Activated CD4-positive, alpha-beta T cell treated with anti-CD3 and anti-CD28 coated beads, Interleukin-2, amount 50 U/mL, for 1 hour (primary cell): ENCODE measurements around the gene EPB41L4B.

Experiments used
- DNase-seq: peaks from one replicate; pipeline ENCODE4 v3.0.0-alpha.2; 2020

EPB41L4B gene

GRCh38 chr9:109192732-109193361 is 128.0 kb downstream of the EPB41L4B start:
- no peak for DNase-seq

GRCh38 chr9:109191746-109192145 is 129.1 kb downstream of the EPB41L4B start:
- DNase-seq, result no peak

GRCh38 chr9:109190151-109190550 is 130.7 kb downstream of the EPB41L4B start:
- no peak for DNase-seq

- no peak for DNase-seq
Measured at GRCh38 chr9:109186857-109187520, 133.9 kb downstream of the EPB41L4B start.

- DNase-seq, result no peak
Measured at GRCh38 chr9:109182940-109183798, 137.7 kb downstream of the EPB41L4B start.

GRCh38 chr9:109182550-109182939 is 138.3 kb downstream of the EPB41L4B start:
- DNase-seq, result no peak

- no peak for DNase-seq
Measured at GRCh38 chr9:109181284-109181683, 139.6 kb downstream of the EPB41L4B start.

- DNase-seq, result no peak
Measured at GRCh38 chr9:109179801-109180523, 140.9 kb downstream of the EPB41L4B start.

- DNase-seq, result no peak
Measured at GRCh38 chr9:109176963-109177362, 143.9 kb downstream of the EPB41L4B start.

GRCh38 chr9:109176386-109176785 is 144.5 kb downstream of the EPB41L4B start:
- DNase-seq, result no peak

GRCh38 chr9:109172935-109173334 is 147.9 kb downstream of the EPB41L4B start:
- no peak for DNase-seq

GRCh38 chr9:109171926-109172325 is 148.9 kb downstream of the EPB41L4B start:
- no peak for DNase-seq

GRCh38 chr9:109168170-109168569 is 152.7 kb downstream of the EPB41L4B start:
- DNase-seq, result no peak

GRCh38 chr9:109167716-109168115 is 153.1 kb downstream of the EPB41L4B start:
- DNase-seq, result no peak

- DNase-seq, result no peak
Measured at GRCh38 chr9:109166771-109167601, 153.9 kb downstream of the EPB41L4B start, which contains the start of gene FRRS1L. Gene FRRS1L (minus strand): TSS chr9:109167249. CDS start chr9:109167138, 111 bp downstream.

GRCh38 chr9:109166171-109166770 is 154.6 kb downstream of the EPB41L4B start:
- no peak for DNase-seq

- no peak for DNase-seq
Measured at GRCh38 chr9:109164042-109164441, 156.8 kb downstream of the EPB41L4B start.

GRCh38 chr9:109163194-109163593 is 157.7 kb downstream of the EPB41L4B start:
- DNase-seq, result no peak

GRCh38 chr9:109162677-109163076 is 158.2 kb downstream of the EPB41L4B start:
- no peak for DNase-seq

- DNase-seq, result no peak
Measured at GRCh38 chr9:109161471-109161870, 159.4 kb downstream of the EPB41L4B start.

GRCh38 chr9:109159583-109159982 is 161.3 kb downstream of the EPB41L4B start:
- no peak for DNase-seq

GRCh38 chr9:109158651-109159050 is 162.2 kb downstream of the EPB41L4B start:
- DNase-seq, result no peak
